T-helper 1 cell treated with Interleukin-12 subunit alpha and Interleukin-12 subunit beta and Interleukin-4 antibody, amounts not matched to agents 30 ng/mL and 1 ng/mL, for 36 hours (primary cell): ENCODE results near the gene GSG1L. TPM values are rescaled to one million over a fixed set of nuclear protein-coding genes. Genes with fewer than 3 reads are reported as not detected.

Source experiments
- intact Hi-C: fragments of 100-400 bp; cut with micrococcal nuclease; formaldehyde crosslinking; loops from one replicate; pipeline ENCODE4 v1.15.1; 2024
- total RNA-seq: library from RNA; stranded (reverse); gene quantifications from 2 replicates; pipeline ENCODE4 v1.2.3, GENCODE V29; 2022

The GSG1L gene
- total RNA-seq, 1 donor from 2014 or later, result not detected

DNA sequence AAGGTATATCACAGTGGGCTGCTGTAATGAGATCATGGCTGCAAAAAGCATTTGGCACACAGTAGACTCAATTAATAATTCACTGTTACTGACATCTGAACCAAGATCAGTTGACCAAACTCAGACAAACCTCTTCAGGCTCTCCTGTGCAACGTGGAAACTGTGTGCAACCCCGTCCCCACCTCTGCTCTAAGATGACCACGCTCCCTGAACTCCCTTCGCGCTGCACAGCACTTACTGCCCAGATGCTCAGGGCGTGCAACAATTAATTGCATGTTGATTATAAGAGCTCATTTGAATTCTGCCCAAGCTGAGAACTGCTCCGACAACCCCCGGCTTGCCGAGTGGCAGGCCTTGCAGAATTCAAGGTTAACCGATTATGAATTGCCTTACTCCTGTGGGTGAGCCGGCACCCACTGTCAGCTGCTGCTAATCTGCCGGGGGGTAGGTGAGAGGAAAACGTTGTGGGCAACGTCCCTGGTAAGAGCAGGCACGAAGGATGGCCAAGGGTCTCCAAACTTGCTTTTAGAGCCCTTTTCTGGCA lies 1.3 kb upstream of the GSG1L start:
- intact Hi-C loops, result no loop called here

DNA sequence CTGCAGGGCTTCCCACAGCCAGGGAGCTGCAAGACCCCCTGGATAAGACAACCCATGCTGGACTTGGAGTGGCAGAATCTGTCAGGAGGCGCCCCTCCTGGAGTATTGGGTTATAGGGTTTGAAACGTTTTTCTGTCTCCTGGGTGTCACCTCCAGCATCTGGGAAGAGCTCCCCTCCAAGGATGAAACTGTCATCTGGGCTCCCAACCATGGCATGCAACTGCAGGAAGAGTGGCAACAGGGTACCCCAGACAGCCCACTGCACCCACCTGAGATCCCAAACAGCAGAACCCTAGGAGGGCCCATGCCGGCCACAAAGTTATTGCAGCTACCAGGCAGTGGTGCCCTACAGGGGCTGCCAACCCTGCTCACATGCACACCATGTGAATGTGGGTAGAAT lies 636 bp upstream of the GSG1L start:
- intact Hi-C loops, result no loop called here

DNA sequence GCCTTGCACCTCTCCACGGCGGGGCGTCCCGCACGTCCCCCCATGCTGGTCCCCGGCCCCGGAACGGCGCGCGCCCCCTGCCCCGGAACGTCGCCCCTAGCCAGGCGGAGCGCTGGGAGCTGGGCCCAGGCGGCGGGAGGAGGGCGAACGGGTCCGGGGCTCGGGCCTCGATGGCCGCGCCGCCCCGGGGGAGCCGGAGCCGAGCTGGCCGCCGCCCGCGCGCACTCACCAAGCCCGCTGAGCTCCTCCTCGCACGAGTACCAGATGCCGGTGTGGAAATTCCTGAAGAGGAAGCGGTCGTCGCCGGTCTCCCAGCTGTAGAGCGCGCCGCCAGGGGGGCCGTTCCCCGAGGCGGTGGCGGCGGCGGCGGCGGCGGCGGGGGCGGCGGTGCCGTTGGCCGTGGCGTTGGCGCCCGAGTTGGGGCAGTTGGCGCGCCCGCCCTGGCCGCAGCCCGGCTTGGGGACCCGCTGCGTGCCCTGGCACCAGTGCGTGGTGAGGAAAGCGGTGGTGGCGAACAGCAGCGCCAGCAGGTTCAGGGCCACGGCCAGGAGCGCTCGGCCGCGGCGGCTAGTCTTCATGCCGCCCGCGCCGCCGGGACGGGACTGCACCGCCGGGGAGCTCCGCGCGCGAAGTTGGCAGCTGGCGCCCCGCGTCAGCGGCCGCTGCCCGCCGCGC lies 530 bp downstream of the GSG1L start:
- intact Hi-C loops, result no loop called here

DNA sequence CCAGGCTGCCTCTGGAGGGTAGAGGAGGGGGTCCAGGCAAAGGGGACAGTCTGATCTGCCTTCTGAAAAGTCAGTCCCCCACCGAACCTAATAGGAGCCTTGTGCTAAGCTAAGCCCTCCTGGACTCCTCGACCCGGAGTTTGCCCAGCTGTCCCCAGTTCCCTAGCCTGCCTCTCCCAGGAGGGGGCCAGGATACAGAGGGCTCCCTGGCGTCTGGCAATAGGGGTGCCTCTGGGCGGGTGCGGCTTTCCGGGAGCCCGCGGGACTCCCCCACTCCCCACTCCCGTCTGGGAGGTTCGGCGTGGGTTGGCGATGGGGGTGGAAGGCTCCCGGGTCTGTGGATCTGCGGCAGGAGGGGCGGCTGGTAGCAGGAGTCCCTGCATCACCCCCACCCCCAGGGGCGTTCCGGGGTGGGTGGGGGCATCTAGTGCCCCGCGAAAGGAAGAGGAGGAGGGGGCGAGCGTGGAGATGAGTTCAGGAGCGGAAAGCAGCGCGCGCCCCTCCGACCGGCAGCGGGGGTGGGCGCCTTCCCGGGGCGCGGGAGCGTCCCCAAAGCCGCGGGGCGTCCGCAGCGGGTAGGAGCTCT lies 1.2 kb downstream of the GSG1L start:
- intact Hi-C loops, result no loop called here

DNA sequence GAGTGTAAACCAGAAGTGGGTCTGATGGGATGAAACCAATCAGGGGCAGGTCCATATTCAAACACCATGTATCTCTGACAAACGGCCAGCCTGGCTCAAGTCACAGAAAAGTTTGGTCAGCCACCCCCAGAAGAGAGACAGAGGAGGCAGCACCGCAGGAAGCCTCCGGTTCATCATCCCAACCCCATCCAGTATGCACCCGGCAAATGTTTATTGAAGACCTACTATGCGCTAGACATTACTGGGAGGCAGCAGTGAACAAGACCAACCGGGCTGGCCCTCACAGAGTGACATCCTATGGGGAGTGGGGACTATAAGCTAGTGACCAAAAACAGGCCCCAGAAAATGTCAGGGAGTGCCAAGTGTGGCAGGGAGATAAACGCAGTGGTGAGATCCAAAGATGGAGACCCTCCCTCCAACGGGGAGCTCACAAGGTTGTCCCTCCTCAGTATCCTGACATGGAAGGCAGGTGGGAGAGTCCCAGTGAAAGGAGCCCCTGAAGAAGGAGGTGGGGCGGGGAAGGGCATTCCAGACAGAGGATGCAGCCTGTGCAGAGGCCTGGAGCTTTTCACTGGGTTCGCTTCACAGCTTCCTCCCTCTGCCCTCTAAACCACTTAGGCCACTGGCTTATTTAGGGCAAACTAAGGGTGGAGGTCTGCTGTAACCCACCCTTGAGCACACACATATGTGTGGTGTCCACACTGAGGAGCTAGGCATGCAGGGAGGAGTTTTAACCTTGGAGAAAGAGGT lies 2.0 kb downstream of the GSG1L start:
- intact Hi-C loops, result no loop called here

DNA sequence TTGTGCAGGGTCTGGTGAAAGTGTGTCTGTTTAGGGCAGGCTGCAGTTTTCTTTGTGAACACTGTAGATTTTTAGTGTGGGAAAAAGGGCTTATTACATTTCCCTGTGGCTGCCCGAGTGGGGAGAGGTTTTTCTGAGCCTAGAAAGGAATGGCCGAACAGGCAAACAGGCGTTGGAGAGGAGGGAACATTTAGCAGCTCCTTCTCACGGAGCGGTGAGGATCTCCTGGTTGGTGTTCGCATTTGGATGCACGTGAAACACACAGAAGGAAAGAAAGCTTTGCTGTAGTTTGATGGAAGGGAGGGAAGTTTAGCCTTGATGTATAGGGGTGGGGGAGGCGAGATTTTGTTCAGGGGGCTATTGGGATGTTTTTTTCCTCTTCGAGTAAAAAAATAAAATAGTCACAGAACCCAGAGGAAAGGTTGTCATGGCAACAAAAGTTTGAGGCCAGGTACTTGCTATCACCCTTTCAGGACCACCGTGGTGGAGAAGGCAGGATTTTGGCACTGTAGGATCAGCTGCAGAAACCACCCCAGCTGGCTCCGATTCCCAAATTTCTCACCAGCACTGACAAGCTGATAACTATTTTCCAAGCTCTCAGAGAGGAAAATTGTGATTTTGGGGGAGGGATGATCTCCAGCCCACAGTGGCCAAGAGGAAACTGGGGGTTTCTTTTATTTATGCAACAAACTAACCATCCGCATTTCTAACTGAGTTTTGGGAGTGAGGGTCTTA lies 3.5 kb downstream of the GSG1L start:
- intact Hi-C loops, result no loop called here

DNA sequence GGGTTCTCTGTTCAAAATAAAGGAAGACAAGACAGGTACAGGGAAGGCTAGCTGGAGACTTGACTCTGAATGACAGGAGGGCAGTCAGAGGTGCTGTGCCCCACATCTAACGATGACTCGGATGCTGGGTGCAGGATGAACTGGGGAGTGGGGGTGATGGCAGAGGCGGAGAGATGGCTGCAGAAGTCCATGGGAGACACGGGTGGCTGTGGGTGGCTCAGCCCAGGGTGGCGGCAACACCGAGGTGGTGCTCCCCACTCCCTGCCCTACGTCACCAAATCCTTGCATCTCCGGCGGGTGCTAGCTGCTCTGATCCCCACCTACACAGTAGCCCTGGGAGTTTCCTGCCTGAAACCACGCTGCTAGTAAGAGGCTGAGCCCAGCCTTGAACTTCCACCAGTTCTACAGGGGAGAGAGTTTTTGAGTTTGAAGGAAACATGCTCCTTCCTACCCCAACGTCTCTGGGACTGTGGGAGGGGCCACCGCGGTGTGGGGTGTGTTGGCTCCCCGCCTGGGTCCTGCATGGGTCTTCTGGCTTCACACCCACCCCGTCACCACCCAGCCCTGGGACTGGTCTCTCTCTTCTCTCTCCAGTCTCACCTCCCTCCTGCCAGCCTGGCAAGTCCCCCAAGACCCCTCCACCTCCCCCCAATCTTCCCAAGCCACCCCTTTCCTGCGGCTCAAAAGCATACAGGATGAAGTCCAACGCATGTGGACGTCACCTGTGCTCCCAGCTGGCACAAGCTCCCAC lies 4.5 kb downstream of the GSG1L start:
- intact Hi-C loops, result no loop called here

DNA sequence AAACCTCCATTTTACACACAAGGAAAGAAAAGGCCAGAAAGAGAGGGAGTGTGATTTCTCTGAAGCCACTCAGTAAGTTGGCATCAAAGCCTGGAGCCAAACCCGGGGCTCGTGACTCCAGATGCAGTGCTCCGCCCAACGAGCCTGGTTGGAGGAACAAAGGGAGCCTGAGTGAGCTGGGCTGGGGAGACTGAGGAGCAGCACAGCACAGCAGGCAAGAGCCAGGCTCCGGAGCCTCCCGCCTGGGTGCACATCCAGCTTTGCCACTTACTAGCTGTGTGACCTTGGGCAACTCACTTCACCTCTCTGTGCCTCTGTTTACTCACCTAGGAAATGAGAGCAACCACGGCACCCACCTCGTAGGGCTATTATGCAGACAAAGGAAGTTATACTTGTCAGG lies 5.6 kb downstream of the GSG1L start:
- intact Hi-C loops, result no loop called here

DNA sequence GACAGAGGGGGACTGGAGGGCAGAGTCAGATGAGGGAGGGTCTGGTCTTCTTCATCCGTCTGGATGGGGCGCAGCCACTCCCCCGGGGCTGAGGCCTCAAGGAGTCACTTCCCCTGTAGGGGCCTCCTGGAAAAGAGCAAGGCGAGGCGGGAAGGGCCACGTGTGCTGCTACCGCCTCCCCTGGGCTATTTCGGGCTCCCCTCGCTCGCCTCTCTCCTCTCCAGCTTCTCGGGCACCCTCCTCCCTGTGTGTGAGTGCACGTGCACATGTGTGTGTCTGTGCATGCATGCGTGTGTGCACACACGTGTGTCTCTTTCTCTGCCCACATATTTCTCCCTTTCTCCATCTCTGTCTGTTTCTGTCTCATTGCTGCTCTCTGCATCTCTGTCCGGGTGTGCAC lies 10.1 kb downstream of the GSG1L start:
- intact Hi-C loops, result no loop called here

DNA sequence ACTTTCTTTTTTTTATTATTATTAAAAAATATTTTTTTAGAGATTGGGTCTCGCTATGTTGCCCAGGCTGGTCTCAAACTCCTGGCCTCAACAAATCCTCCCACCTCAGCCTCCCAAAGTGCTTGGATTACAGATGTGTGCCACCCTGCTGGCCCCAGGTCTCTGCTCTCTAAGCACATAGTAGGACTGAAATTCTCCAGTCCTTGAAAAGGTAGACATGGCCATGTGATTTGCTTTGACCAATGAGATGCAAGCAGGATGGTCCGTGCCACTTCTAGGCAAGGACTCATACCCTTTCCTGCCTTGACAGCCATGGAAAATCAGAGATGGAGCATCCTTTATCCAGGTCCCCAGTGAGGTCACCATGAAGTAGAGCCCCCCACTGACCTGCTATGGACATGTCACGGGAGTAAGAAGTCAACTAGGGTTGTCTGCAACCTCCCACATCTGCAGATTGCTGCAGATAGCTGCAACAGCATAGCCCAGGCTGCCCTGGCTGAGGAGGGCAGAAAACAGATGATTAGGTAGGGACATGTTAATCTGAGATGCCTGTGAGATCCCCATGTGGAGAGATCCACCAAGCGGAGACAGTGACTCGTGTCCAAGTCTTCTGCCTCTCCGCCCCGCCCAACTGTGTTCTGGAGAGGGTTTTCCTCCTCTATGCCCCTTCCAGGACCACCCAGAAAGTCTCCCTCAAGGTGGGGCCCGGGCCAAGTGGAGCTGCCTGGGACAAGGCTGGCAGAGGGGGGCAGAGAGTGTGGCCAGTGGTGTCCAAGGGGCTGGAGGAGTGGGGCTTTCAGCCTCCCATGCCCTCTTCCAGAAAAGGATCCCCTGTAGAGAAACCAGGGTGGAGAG lies 11.0 kb downstream of the GSG1L start:
- intact Hi-C loops, result no loop called here

DNA sequence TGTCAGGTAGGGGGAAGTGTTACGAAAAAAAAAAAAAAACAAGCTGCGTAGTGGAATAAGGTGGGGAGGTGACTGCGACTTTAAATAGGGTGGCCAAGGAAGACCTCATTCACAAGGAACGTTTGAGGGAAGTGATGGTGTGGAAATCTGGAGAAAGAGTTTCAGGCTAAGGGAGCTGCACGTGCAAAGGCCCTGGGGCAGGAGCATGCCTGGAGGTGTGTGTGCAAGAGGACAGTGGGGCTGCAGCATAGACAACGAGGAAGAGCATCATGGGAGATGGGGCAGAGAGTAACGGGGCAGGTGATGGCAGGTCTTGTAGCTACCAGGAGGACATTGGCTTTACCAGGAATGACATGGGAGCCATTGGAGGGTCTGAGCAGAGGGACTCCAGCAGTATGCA lies 12.0 kb downstream of the GSG1L start:
- intact Hi-C loops, result no loop called here

DNA sequence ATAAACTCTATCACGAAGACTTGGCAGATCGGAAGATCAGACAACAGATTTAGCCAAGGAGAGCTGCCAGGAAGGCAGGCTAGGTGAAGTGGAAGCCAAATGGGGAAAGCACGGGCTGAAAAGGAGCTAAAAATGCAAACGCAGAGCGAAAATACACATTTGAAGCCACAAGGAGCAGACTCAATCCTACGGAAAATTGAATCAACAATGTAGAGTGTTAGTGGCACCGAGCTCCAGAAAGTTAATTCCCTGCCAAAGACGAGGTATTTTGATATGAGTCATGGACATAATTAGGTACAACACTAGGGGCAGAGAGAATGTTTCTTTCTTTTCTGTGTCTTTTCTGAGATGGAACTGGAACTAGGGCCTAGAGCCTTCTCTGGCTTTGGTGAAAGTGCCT lies 20.7 kb downstream of the GSG1L start:
- intact Hi-C loops, result no loop called here

DNA sequence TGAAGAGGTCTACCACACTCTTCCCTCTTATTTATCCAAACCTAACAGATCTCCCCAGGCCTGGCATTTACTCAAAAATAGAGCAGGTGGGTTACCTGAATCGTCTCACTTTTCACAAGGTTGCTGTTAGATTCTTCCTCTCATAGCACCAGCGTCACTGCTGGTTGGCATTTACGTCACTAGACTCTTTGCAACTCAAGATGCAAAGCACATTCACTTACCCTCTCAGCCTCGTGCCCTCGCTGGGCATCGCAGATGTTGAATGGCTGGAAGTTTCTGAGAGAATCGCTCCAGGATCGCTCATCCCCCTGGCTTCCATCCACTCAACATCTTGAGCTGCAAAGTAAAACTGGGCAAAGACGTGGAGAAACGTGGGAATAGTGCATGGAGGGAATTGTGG lies 21.9 kb downstream of the GSG1L start:
- intact Hi-C loops, result no loop called here

DNA sequence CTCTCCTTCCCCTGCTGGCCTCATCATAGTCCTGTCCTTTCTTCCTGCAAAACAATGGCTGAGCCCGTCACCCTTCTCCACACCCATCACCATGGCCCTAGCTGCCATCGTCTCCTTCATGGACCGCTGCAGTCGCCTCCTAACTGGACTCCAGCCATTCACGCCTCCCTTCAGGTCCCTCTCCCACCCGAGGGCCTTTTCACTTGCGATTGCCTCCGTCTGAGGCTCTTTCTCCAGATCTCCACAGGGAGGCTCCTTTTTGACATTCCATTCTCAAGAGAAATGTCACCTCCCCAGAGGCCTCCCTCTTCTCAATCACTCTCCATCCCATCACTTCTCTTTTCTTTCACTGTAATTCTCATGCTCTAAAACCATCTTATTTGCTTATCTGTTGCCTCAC lies 23.5 kb downstream of the GSG1L start:
- intact Hi-C loops, result no loop called here

DNA sequence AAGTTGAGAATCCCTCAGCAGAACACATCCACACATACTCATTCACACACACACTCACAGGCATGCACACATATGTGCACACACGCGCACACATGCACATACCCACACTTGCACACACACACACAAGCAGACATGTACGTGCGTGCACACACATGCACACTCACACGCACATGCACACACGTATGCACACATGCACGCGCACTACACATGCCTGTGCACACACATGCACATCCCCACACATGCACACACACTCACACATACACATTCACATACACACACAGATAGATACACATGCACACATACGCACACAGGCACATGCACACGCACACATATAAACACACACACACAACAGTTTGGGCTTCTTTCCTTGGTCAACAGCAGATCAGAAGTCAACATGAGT lies 24.0 kb downstream of the GSG1L start:
- intact Hi-C loops, result no loop called here

DNA sequence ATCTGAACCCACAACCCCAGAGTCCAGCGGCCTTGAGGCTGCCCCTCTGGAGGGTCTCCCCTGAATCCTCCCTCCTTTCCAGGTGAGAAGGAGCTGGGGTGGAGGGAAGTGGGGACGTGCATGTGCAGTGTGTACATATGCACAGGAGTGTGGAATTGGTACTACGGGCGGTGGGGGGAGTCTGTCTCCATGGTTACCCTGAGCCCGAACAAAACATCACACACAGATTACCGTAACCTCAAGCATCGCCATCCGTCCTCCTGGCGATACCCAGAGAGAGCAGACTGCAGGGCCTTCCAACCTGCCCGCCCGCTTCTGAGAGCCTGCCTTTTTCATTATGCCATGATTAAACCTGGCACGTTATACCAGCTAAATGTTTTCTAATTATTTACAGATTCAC lies 25.1 kb downstream of the GSG1L start:
- intact Hi-C loops, result no loop called here

DNA sequence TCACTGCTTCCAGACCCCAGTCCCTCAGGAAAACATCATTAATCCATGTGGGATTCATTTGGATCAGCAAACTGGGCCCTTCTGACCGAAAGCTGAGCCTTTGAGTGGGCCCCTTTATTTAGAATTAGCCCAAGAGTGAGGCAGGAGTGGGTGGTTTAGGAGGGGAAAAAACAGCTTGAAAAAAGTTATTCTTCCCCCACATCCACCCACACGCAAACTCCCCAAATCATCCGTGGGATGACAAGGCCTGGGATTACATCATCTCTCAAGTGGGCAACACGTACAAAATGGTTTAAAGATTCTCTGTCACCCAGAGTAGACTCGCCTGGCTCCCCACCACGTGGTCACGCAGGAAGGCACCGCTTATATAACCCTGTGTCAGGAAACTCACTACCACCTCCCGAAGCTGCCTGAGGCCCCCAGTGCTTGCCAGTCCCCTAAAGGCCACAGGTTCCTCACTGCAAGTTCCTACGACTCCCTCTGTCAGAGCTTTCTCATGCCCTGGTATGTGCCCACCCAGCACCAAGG lies 27.6 kb downstream of the GSG1L start:
- intact Hi-C loops, result no loop called here

DNA sequence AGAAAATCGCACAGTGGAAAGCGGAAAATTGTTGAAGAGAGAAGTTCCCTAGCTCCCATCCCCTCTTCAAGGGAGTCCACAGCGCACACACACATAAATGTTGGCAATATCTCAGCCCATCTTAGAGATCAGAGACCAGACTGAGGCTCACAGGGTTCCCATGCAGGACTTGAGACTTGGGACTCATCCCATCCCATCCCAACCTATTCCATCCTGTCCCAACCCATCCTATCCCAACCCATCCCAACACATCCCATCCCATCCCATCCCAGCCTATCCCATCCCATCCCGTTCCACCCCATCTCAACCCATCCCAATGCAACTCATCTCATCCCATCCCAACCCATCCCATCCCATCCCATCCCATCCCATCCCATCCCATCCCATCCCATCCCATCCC lies 29.6 kb downstream of the GSG1L start:
- intact Hi-C loops, result no loop called here

DNA sequence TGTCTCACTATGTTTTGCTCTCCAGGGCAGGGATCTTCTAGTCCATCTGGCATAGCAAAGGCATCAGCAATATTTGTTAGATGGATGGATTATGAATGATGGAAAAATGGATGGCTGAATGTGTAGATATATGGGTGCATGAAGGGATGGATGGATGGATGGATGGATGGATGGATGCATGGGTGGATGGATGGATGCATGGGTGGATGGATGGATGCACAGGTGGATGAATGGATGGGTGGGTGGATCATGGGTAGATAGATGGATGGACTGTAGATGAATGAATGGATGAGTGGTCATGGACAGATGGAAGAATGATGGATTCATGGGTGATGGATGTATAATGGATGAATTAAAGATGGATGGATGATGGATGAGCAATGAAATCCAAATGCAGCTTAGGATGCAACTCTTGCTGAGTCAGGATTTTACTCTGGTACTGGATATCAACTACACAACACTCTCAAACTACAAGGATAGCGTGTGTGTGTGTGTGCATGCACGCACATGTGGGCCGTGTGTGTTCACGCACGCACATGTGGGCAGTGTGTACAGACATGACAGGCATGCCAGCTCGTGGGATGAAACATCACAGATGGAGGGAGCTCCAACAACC lies 34.0 kb downstream of the GSG1L start:
- intact Hi-C loops, result no loop called here

DNA sequence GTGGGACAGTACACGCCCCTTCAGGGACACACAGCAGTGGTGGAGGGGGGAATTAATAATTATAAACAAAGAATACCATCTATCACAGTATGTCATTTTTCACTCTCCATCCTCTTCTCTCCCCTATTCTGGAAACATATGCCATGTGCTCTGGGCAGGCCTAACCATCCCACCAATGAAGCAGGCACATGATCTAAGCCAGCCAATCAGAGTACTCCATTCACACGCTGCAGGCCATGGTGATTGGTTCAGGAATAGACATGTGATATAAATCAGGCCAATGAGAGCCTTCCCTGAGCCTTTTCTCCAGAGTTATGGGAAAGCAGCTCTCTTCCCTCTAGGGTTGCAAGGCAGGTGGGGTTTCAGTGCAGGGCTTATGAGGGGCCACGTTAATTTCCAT lies 36.5 kb downstream of the GSG1L start:
- intact Hi-C loops, result no loop called here
